Liver (tissue), 9 donors: ENCODE measurements around the gene MSH3. TPM values are rescaled to one million over a fixed set of nuclear protein-coding genes. Genes with fewer than 3 reads are reported as not detected.

Experiments
- DNase-seq: peaks from one replicate; pipeline ENCODE4 v3.0.0-alpha.2; 2017; ENCODE audit warnings: low spot score
- H3K27ac ChIP-seq, 2 donors: one replicate each; pipeline ENCODE4 v1.7.0; 2013; ENCODE audit warnings: inconsistent platforms in 2 of 2, low read length in 2 of 2, control low read depth in 1 of 2, low read depth in 1 of 2, mild to moderate bottlenecking in 1 of 2
- H3K27me3 ChIP-seq, 4 donors: one replicate each; pipeline versions ENCODE4 v1.6.1 to v1.7.0; 2013; ENCODE audit warnings: low read length in 3 of 4, inconsistent platforms in 1 of 4, mild to moderate bottlenecking in 1 of 4, moderate library complexity in 1 of 4; ENCODE audit not compliant: control insufficient read depth in 4 of 4, insufficient read depth in 4 of 4
- H3K36me3 ChIP-seq, 4 donors: one replicate each; pipeline versions ENCODE4 v1.6.1 to v1.7.0; 2013; ENCODE audit warnings: low read length in 3 of 4, mild to moderate bottlenecking in 3 of 4, low read depth in 1 of 4, moderate library complexity in 1 of 4; ENCODE audit not compliant: control insufficient read depth in 4 of 4, insufficient read depth in 3 of 4
- H3K4me1 ChIP-seq, 4 donors: one replicate each; pipeline versions ENCODE4 v1.6.1 to v1.7.0; 2013; ENCODE audit warnings: low read length in 3 of 4, mild to moderate bottlenecking in 3 of 4, moderate library complexity in 1 of 4; ENCODE audit not compliant: control insufficient read depth in 4 of 4, insufficient read depth in 4 of 4
- H3K4me3 ChIP-seq, 3 donors: one replicate each; pipeline versions ENCODE4 v1.6.1 to v1.7.0; 2013; ENCODE audit warnings: low read length in 3 of 3, control low read depth in 1 of 3, low read depth in 1 of 3, mild to moderate bottlenecking in 1 of 3
- H3K9ac ChIP-seq, 2 donors: one replicate each; pipeline ENCODE4 v1.7.0; 2013; ENCODE audit warnings: low read length in 2 of 2, mild to moderate bottlenecking in 2 of 2, moderate library complexity in 2 of 2, control low read depth in 1 of 2, low read depth in 1 of 2
- H3K9me3 ChIP-seq, 4 donors: one replicate each; pipeline versions ENCODE4 v1.6.1 to v1.7.0; 2013; ENCODE audit warnings: low read length in 3 of 4; ENCODE audit not compliant: control insufficient read depth in 4 of 4
- ATF3 ChIP-seq: IDR thresholded peaks from 2 replicates; pipeline ENCODE4 v1.6.1; 2016; ENCODE audit warnings: antibody characterized with exemption
- CTCF ChIP-seq: fragments of 150-350 bp; IDR thresholded peaks from 2 replicates; pipeline ENCODE4 v1.5.1; 2017; ENCODE audit warnings: improper control_type of control experiment, low read depth, low read length; ENCODE audit not compliant: missing input control
- EGR1 ChIP-seq, 2 donors: IDR thresholded peaks; 2 replicates each; pipeline ENCODE4 v1.6.1; 2016 to 2018; ENCODE audit warnings: antibody characterized with exemption in 2 of 2, low read depth in 2 of 2
- FOXA1 ChIP-seq: IDR thresholded peaks from 2 replicates; pipeline ENCODE4 v1.6.1; 2016; ENCODE audit warnings: antibody characterized with exemption
- FOXA2 ChIP-seq: IDR thresholded peaks from 2 replicates; pipeline ENCODE4 v1.6.1; 2016; ENCODE audit warnings: antibody characterized with exemption
- GABPA ChIP-seq, 2 donors: IDR thresholded peaks in 1 of 2; conservative IDR thresholded peaks in 1 of 2; 2 replicates each; pipeline ENCODE4 v1.6.1; 2016; ENCODE audit warnings: antibody characterized with exemption in 2 of 2, mild to moderate bottlenecking in 1 of 2, moderate library complexity in 1 of 2
- HNF4A ChIP-seq, 2 donors: conservative IDR thresholded peaks; 2 replicates each; pipeline ENCODE4 v1.6.1; 2016; ENCODE audit warnings: antibody characterized with exemption in 2 of 2, mild to moderate bottlenecking in 2 of 2
- HNF4G ChIP-seq: IDR thresholded peaks from 2 replicates; pipeline ENCODE4 v1.6.1; 2016; ENCODE audit warnings: antibody characterized with exemption
- JUND ChIP-seq, 2 donors: IDR thresholded peaks; 2 replicates each; pipeline ENCODE4 v1.6.1; 2016; ENCODE audit warnings: antibody characterized with exemption in 2 of 2
- MAX ChIP-seq: IDR thresholded peaks from 2 replicates; pipeline ENCODE4 v1.6.1; 2016; ENCODE audit warnings: antibody characterized with exemption
- NR2F2 ChIP-seq: IDR thresholded peaks from 2 replicates; pipeline ENCODE4 v1.6.1; 2016; ENCODE audit warnings: antibody characterized with exemption
- RAD21 ChIP-seq, 2 donors: IDR thresholded peaks; 2 replicates each; pipeline ENCODE4 v1.6.1; 2016; ENCODE audit warnings: antibody characterized with exemption in 2 of 2, mild to moderate bottlenecking in 2 of 2
- REST ChIP-seq: IDR thresholded peaks from 2 replicates; pipeline ENCODE4 v1.6.1; 2016; ENCODE audit warnings: antibody characterized with exemption, mild to moderate bottlenecking
- RXRA ChIP-seq, 2 donors: IDR thresholded peaks; 2 replicates each; pipeline ENCODE4 v1.6.1; 2017 to 2018; ENCODE audit warnings: antibody characterized with exemption in 2 of 2, mild to moderate bottlenecking in 1 of 2
- SP1 ChIP-seq: IDR thresholded peaks from 2 replicates; pipeline ENCODE4 v1.6.1; 2018; ENCODE audit warnings: antibody characterized with exemption, mild to moderate bottlenecking
- TAF1 ChIP-seq: conservative IDR thresholded peaks from 2 replicates; pipeline ENCODE4 v1.6.1; 2016; ENCODE audit warnings: antibody characterized with exemption, mild to moderate bottlenecking
- YY1 ChIP-seq: IDR thresholded peaks from 2 replicates; pipeline ENCODE4 v1.6.1; 2016; ENCODE audit warnings: antibody characterized with exemption, mild to moderate bottlenecking
- ZBTB33 ChIP-seq: IDR thresholded peaks from 2 replicates; pipeline ENCODE4 v1.6.1; 2016; ENCODE audit warnings: antibody characterized with exemption
- WGBS: extraction: QIAGEN DNeasy Blood & Tissue Kit; methylation state at CpG from one replicate; pipeline ENCODE4 v1.1.7; 2013; 5-methylcytosine and 5-hydroxymethylcytosine counted together
- polyA plus RNA-seq, 2 donors: library from polyadenylated mRNA; stranded (reverse) in 1 of 2; unstranded in 1 of 2; fragments of 200-250 nt in 1 of 2; fragments of >200 nt in 1 of 2; fragmentation: Nextera tagmentation in 1 of 2; extraction: Ambion mirVana in 1 of 2; gene quantifications; one replicate each; pipeline versions ENCODE4 v1.2.1 to v1.2.3, GENCODE V29; 2013 to 2015
- total RNA-seq, 2 donors: library from RNA; depleted of rRNA; stranded (reverse); fragments of >200 nt; gene quantifications; one replicate each; pipeline ENCODE4 v1.2.3, GENCODE V29; 2014
- donor health status: healthy.
- donor health status: healthy.
- donor health status: healthy.
- donor health status: healthy.
- donor health status: healthy.

The MSH3 gene
- total and polyA plus RNA-seq, 4 donors = 3.0 to 19.1 (median 7.9) TPM

- H3K27ac ChIP-seq = no peak overlapping the region
- H3K4me1 ChIP-seq = peaks cover 2 to 19% (median 10%) of the 10 kb centered on the region in 4 donors
- no peak overlapping the region for H3K4me3 ChIP-seq
- peaks cover 0 to 14% (median 8%) of the 10 kb centered on the region in 4 donors for H3K36me3 ChIP-seq
- H3K9me3 ChIP-seq = no peaks in the 10 kb centered on the region
- no peak for TF ChIP-seq RAD21 (IDR thresholded peaks at IDR 0.05)
- no peak for TF ChIP-seq TAF1
- no peak for TF ChIP-seq CTCF
- TF ChIP-seq REST = no peak
- no peak for TF ChIP-seq ZBTB33
- no peak for TF ChIP-seq HNF4G
- no peak for TF ChIP-seq FOXA2
- TF ChIP-seq FOXA1 = no peak
- no peak for TF ChIP-seq NR2F2
- no peak for TF ChIP-seq EGR1 (IDR thresholded peaks at IDR 0.05; ENCODE audit: low read depth in 2 of 2)
- no peak for TF ChIP-seq MAX
- TF ChIP-seq JUND (IDR thresholded peaks at IDR 0.05) = no peak
- no peak for TF ChIP-seq SP1
- TF ChIP-seq GABPA (IDR thresholded peaks at IDR 0.05 in 1 of 2, conservative IDR thresholded peaks at IDR 0.05 in 1 of 2) = no peak
- TF ChIP-seq HNF4A (conservative IDR thresholded peaks at IDR 0.05) = no peak
- no peak for TF ChIP-seq ATF3
- no peak for TF ChIP-seq RXRA (IDR thresholded peaks at IDR 0.05)
- TF ChIP-seq YY1 = no peak
- DNase-seq = no peak
- H3K27me3 ChIP-seq = no peaks in the 10 kb centered on the region
- no peak overlapping the region for H3K9ac ChIP-seq
Measured at GRCh38 chr5:80634193-80634592, 20.3 kb upstream of the MSH3 start.

GRCh38 chr5:80641353-80641752 is 13.1 kb upstream of the MSH3 start:
- H3K27ac ChIP-seq = no peak overlapping the region
- no peak for DNase-seq
- H3K9ac ChIP-seq = no peak overlapping the region
- WGBS = 93% methylated on average over 4 of the region's 4 CpGs
- no peak overlapping the region for H3K4me3 ChIP-seq
- H3K4me1 ChIP-seq = no peaks in the 10 kb centered on the region
- H3K36me3 ChIP-seq = peaks cover 1 to 41% (median 28%) of the 10 kb centered on the region in 4 donors
- H3K9me3 ChIP-seq = no peaks in the 10 kb centered on the region
- H3K27me3 ChIP-seq = no peaks in the 10 kb centered on the region
- TF ChIP-seq HNF4A (conservative IDR thresholded peaks at IDR 0.05) = no peak
- TF ChIP-seq FOXA2 = no peak
- TF ChIP-seq CTCF = no peak
- TF ChIP-seq MAX = no peak
- no peak for TF ChIP-seq RAD21 (IDR thresholded peaks at IDR 0.05)
- TF ChIP-seq ZBTB33 = no peak
- TF ChIP-seq EGR1 (IDR thresholded peaks at IDR 0.05; ENCODE audit: low read depth in 2 of 2) = no peak
